HEK293 (cell line): Measurements from ENCODE around the gene TEX19.

Source experiments
- CTCF ChIP-seq: fragments of 450-650 bp; formaldehyde crosslinking; IDR thresholded peaks from 2 replicates; pipeline ENCODE4 v1.5.1; 2016; ENCODE audit warnings: missing biosample characterization, missing genetic modification characterization
- HOXA7 ChIP-seq: sonication (generic); formaldehyde crosslinking; IDR thresholded peaks from 2 replicates; pipeline ENCODE4 v1.8.1; 2022; ENCODE audit warnings: missing genetic modification reagents, borderline replicate concordance
- ZBTB1 ChIP-seq: fragments of 450-650 bp; formaldehyde crosslinking; IDR thresholded peaks from 2 replicates; pipeline ENCODE4 v1.5.1; 2016; ENCODE audit warnings: missing biosample characterization, missing genetic modification characterization
- ZBTB17 ChIP-seq: fragments of 450-650 bp; formaldehyde crosslinking; IDR thresholded peaks from 2 replicates; pipeline ENCODE4 v1.5.1; 2016; ENCODE audit warnings: missing biosample characterization, missing genetic modification characterization
- ZNF302 ChIP-seq: fragments of 450-650 bp; formaldehyde crosslinking; IDR thresholded peaks from 2 replicates; pipeline ENCODE4 v1.5.1; 2016; ENCODE audit warnings: missing biosample characterization, missing genetic modification characterization, low read depth
- ZNF707 ChIP-seq: fragments of 450-650 bp; formaldehyde crosslinking; IDR thresholded peaks from 2 replicates; pipeline ENCODE4 v1.5.1; 2016; ENCODE audit warnings: missing biosample characterization, missing genetic modification characterization
- ZNF777 ChIP-seq: fragments of 450-650 bp; formaldehyde crosslinking; IDR thresholded peaks from 2 replicates; pipeline ENCODE4 v1.5.1; 2017; ENCODE audit warnings: missing biosample characterization, missing genetic modification characterization, borderline replicate concordance
- TF ChIP-seq, protein P1 (sequence below): fragments of 450-650 bp; formaldehyde crosslinking; optimal IDR thresholded peaks from 2 replicates; pipeline ENCODE3; 2016; ENCODE audit warnings: missing biosample characterization, mild to moderate bottlenecking, missing genetic modification characterization

DNA sequence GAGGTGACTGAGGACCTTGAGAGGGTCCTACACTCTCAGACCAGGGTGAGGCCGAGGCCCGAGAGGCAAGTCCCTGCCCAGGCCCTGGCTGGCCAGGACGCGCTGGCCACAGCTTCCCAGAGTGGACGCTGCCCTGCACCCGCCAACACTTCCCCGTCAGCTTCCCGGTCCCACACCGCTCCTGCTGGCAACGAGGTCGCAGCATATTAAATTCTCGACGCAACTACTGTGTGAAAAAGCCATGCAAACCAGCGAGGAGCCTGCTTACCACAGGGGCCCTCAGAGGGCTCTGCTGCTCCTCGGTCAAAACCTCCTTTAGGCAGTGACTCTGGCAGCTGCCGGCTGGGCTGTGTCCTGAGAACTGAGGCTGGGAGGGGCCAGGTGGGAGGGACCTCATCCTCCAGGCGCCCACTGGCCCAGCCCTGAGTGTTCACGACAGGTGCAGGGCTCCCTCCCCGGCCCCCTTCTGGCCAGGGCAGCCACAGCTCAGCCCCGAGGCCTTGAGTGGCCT, 2.1 kb upstream of the TEX19 start:
- TF ChIP-seq HOXA7, result no peak
- no peak for TF ChIP-seq ZNF302 (tag by site-specific recombination)
- TF ChIP-seq CTCF (tag by site-specific recombination), result no peak
- no peak for TF ChIP-seq ZNF707
- no peak for TF ChIP-seq ZBTB17
- TF ChIP-seq, protein P1, sequence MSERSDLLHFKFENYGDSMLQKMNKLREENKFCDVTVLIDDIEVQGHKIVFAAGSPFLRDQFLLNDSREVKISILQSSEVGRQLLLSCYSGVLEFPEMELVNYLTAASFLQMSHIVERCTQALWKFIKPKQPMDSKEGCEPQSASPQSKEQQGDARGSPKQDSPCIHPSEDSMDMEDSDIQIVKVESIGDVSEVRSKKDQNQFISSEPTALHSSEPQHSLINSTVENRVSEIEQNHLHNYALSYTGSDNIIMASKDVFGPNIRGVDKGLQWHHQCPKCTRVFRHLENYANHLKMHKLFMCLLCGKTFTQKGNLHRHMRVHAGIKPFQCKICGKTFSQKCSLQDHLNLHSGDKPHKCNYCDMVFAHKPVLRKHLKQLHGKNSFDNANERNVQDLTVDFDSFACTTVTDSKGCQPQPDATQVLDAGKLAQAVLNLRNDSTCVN (tag by site-specific recombination), result no peak
- TF ChIP-seq ZBTB1 (tag by site-specific recombination), result no peak
- TF ChIP-seq ZNF777, result no peak
